HepG2 (cell line): ENCODE data around the gene HOXA1.

Experiments used
- CHD2 ChIP-seq: IDR thresholded peaks from 2 replicates; pipeline ENCODE4 v1.6.1; 2011; ENCODE audit warnings: low read depth, low read length, improper control_type of control experiment
- HDAC6 ChIP-seq: fragments of 200-600 bp; sonication (generic); IDR thresholded peaks from 2 replicates; pipeline ENCODE4 v1.7.0; 2017; ENCODE audit warnings: mild to moderate bottlenecking, antibody characterized with exemption, low read length, low read depth
- JUNB ChIP-seq: sonication (generic); formaldehyde crosslinking; IDR thresholded peaks from 2 replicates; pipeline ENCODE4 v1.8.0; 2022; ENCODE audit warnings: missing genetic modification reagents, mild to moderate bottlenecking, borderline replicate concordance
- MEIS2 ChIP-seq: sonication (generic); formaldehyde crosslinking; IDR thresholded peaks from 2 replicates; pipeline ENCODE4 v1.9.0; 2021; ENCODE audit warnings: mild to moderate bottlenecking, missing genetic modification reagents
- POLR2AphosphoS5 ChIP-seq: IDR thresholded peaks from 2 replicates; pipeline ENCODE4 v1.6.1; 2012; ENCODE audit warnings: low read depth, low read length
- RFX5 ChIP-seq: IDR thresholded peaks from 2 replicates; pipeline ENCODE4 v1.6.1; 2011; ENCODE audit warnings: low read depth, low read length, improper control_type of control experiment
- RNF2 ChIP-seq: fragments of 450-650 bp; conservative IDR thresholded peaks from 2 replicates; pipeline ENCODE4 v1.6.1; 2016; ENCODE audit warnings: low read depth
- TAF1 ChIP-seq: sonication (generic); formaldehyde crosslinking; IDR thresholded peaks from 2 replicates; pipeline ENCODE4 v1.4.0; 2020; ENCODE audit warnings: missing genetic modification reagents
- TP53 ChIP-seq: sonication (generic); formaldehyde crosslinking; conservative IDR thresholded peaks from 2 replicates; pipeline ENCODE4 v1.4.0; 2020; ENCODE audit warnings: missing genetic modification reagents
- TF ChIP-seq, protein P1 (sequence below): sonication (generic); formaldehyde crosslinking; IDR thresholded peaks from 2 replicates; pipeline ENCODE4 v1.9.0; 2021; ENCODE audit warnings: missing genetic modification reagents, mild to moderate bottlenecking, borderline replicate concordance
- TF ChIP-seq, protein P2 (sequence below): IDR thresholded peaks from 2 replicates; pipeline ENCODE4 v1.6.1; 2016
- TF ChIP-seq, protein P3 (sequence below), 2 experiments: IDR thresholded peaks; 2 replicates each; pipeline ENCODE4 v1.6.1; 2011 to 2012; ENCODE audit warnings: low read length in 2 of 2, borderline replicate concordance in 1 of 2, low read depth in 1 of 2, mild to moderate bottlenecking in 1 of 2, moderate library complexity in 1 of 2
- TF ChIP-seq, protein P4 (sequence below): sonication (generic); formaldehyde crosslinking; IDR thresholded peaks from 2 replicates; pipeline ENCODE4 v1.5.0; 2020; ENCODE audit warnings: mild to moderate bottlenecking, missing genetic modification reagents
- TF ChIP-seq, protein P5 (sequence below): sonication (generic); formaldehyde crosslinking; IDR thresholded peaks from 2 replicates; pipeline ENCODE4 v1.4.0; 2020; ENCODE audit warnings: missing genetic modification reagents

DNA sequence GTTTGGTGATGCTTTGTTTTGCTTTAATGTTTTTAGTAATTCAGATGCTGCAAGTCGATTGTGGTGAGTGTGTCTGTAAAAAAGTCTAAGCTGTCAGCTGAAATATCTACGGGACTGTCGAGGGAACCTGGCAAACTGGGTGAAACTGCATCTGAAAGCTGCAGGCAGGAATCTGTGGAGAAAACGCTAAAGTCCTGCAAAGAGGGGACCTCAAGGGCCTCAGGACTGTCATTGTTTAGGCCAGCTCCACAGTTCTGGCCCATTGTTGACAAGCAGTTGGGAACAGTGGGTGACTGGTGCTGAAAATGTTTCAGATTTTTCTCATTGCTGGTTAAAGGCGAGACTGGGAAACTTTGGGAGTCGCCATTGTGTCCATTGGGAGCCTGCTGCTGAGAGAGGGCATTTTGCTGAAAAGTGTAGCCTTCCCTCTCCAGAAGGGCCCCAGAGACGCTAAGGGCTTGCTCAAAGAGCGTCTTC is 4.9 kb upstream of the HOXA1 start:
- TF ChIP-seq HDAC6 = no peak
- no peak for TF ChIP-seq JUNB (CRISPR knock-in tag)
- TF ChIP-seq TAF1 (CRISPR knock-in tag) = no peak
- no peak for TF ChIP-seq POLR2AphosphoS5
- TF ChIP-seq TP53 (CRISPR knock-in tag) = no peak
- TF ChIP-seq, protein P1, sequence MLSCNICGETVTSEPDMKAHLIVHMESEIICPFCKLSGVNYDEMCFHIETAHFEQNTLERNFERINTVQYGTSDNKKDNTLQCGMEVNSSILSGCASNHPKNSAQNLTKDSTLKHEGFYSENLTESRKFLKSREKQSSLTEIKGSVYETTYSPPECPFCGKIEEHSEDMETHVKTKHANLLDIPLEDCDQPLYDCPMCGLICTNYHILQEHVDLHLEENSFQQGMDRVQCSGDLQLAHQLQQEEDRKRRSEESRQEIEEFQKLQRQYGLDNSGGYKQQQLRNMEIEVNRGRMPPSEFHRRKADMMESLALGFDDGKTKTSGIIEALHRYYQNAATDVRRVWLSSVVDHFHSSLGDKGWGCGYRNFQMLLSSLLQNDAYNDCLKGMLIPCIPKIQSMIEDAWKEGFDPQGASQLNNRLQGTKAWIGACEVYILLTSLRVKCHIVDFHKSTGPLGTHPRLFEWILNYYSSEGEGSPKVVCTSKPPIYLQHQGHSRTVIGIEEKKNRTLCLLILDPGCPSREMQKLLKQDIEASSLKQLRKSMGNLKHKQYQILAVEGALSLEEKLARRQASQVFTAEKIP (CRISPR knock-in tag) = no peak
- TF ChIP-seq, protein P2, sequence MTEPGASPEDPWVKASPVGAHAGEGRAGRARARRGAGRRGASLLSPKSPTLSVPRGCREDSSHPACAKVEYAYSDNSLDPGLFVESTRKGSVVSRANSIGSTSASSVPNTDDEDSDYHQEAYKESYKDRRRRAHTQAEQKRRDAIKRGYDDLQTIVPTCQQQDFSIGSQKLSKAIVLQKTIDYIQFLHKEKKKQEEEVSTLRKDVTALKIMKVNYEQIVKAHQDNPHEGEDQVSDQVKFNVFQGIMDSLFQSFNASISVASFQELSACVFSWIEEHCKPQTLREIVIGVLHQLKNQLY (CRISPR knock-in tag) = no peak
- no peak for TF ChIP-seq RNF2
- TF ChIP-seq RFX5 = no peak
- TF ChIP-seq, protein P3, sequence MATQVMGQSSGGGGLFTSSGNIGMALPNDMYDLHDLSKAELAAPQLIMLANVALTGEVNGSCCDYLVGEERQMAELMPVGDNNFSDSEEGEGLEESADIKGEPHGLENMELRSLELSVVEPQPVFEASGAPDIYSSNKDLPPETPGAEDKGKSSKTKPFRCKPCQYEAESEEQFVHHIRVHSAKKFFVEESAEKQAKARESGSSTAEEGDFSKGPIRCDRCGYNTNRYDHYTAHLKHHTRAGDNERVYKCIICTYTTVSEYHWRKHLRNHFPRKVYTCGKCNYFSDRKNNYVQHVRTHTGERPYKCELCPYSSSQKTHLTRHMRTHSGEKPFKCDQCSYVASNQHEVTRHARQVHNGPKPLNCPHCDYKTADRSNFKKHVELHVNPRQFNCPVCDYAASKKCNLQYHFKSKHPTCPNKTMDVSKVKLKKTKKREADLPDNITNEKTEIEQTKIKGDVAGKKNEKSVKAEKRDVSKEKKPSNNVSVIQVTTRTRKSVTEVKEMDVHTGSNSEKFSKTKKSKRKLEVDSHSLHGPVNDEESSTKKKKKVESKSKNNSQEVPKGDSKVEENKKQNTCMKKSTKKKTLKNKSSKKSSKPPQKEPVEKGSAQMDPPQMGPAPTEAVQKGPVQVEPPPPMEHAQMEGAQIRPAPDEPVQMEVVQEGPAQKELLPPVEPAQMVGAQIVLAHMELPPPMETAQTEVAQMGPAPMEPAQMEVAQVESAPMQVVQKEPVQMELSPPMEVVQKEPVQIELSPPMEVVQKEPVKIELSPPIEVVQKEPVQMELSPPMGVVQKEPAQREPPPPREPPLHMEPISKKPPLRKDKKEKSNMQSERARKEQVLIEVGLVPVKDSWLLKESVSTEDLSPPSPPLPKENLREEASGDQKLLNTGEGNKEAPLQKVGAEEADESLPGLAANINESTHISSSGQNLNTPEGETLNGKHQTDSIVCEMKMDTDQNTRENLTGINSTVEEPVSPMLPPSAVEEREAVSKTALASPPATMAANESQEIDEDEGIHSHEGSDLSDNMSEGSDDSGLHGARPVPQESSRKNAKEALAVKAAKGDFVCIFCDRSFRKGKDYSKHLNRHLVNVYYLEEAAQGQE (IDR thresholded peaks at IDR 0.05; ENCODE audit: borderline replicate concordance in 1 of 2, low read depth in 1 of 2, low read length in 2 of 2) = no peak
- no peak for TF ChIP-seq CHD2
- TF ChIP-seq MEIS2 = no peak
- TF ChIP-seq, protein P4, sequence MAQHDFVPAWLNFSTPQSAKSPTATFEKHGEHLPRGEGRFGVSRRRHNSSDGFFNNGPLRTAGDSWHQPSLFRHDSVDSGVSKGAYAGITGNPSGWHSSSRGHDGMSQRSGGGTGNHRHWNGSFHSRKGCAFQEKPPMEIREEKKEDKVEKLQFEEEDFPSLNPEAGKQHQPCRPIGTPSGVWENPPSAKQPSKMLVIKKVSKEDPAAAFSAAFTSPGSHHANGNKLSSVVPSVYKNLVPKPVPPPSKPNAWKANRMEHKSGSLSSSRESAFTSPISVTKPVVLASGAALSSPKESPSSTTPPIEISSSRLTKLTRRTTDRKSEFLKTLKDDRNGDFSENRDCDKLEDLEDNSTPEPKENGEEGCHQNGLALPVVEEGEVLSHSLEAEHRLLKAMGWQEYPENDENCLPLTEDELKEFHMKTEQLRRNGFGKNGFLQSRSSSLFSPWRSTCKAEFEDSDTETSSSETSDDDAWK (CRISPR knock-in tag) = no peak
- TF ChIP-seq, protein P5, sequence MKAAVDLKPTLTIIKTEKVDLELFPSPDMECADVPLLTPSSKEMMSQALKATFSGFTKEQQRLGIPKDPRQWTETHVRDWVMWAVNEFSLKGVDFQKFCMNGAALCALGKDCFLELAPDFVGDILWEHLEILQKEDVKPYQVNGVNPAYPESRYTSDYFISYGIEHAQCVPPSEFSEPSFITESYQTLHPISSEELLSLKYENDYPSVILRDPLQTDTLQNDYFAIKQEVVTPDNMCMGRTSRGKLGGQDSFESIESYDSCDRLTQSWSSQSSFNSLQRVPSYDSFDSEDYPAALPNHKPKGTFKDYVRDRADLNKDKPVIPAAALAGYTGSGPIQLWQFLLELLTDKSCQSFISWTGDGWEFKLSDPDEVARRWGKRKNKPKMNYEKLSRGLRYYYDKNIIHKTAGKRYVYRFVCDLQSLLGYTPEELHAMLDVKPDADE (CRISPR knock-in tag) = no peak
